MCF 10A (cell line): ENCODE measurements around the gene DCTN2. TPM values are rescaled to one million over a fixed set of nuclear protein-coding genes. Genes with fewer than 3 reads are reported as not detected.

ENCODE experiments used
- BruUV-seq: library from RNA; stranded (reverse); fragments of 400-500 nt; replicated peaks from 2 replicates; lab custom pipeline; 2021; lab: Mats Ljungman, UMichigan
- CTCF ChIA-PET: fragments of 300-600 bp; sonication (Branson Sonifier 250); formaldehyde crosslinking; extraction: SDS; loops from one replicate; lab custom pipeline; 2021; ENCODE audit warnings: antibody characterized with exemption, inconsistent platforms; lab: Yijun Ruan, JAX
- POLR2A ChIA-PET: fragments of 300-600, 350-650 bp; sonication (Branson Sonifier 250); formaldehyde crosslinking; extraction: SDS; loops from one replicate; lab custom pipeline; 2020; ENCODE audit warnings: antibody characterized with exemption, inconsistent platforms; lab: Yijun Ruan, JAX
- DNase-seq: peaks from one replicate; pipeline ENCODE4 v3.0.0-alpha.2; 2018; ENCODE audit not compliant: unreplicated experiment
- H3K27ac Mint-ChIP-seq: one replicate; pipeline ENCODE4 v1.8.0; 2022; ENCODE audit warnings: mild to moderate bottlenecking, low read depth, mixed read lengths; ENCODE audit not compliant: unreplicated experiment
- H3K27me3 Mint-ChIP-seq: one replicate; pipeline ENCODE4 v1.8.0; 2022; ENCODE audit warnings: mixed read lengths; ENCODE audit not compliant: insufficient read depth, unreplicated experiment
- H3K36me3 Mint-ChIP-seq: one replicate; pipeline ENCODE4 v1.8.0; 2022; ENCODE audit warnings: mild to moderate bottlenecking, moderate library complexity, mixed read lengths; ENCODE audit not compliant: insufficient read depth, unreplicated experiment
- H3K4me1 Mint-ChIP-seq: one replicate; pipeline ENCODE4 v1.8.0; 2022; ENCODE audit warnings: mixed read lengths; ENCODE audit not compliant: insufficient read depth, unreplicated experiment
- H3K4me3 Mint-ChIP-seq: one replicate; pipeline ENCODE4 v1.8.0; 2022; ENCODE audit warnings: mild to moderate bottlenecking, moderate library complexity, mixed read lengths; ENCODE audit not compliant: unreplicated experiment
- H3K9me3 Mint-ChIP-seq: one replicate; pipeline ENCODE4 v1.8.0; 2022; ENCODE audit warnings: mixed read lengths; ENCODE audit not compliant: unreplicated experiment
- intact Hi-C: fragments of 100-400 bp; cut with micrococcal nuclease; formaldehyde crosslinking; loops from 2 replicates; pipeline ENCODE4 v1.14.1; 2022
- total RNA-seq: library from RNA; stranded (reverse); gene quantifications from 2 replicates; pipeline ENCODE4 v1.2.3, GENCODE V29; 2022
- TF ChIP-seq, protein P1 (sequence below): fragments of 200-600 bp; IDR thresholded peaks from one replicate; pipeline ENCODE4 v1.8.0; 2022; ENCODE audit warnings: antibody characterized with exemption, mild to moderate bottlenecking; ENCODE audit not compliant: unreplicated experiment

The DCTN2 gene
- total RNA-seq, 1 experiment from 2014 or later, result 149 TPM

- no peaks in the 10 kb centered on the region for H3K4me1 Mint-ChIP-seq
- no peak for DNase-seq
- ChIA-PET POLR2A (interaction anchor here (0.6 to 1.5 kb wide), 6 partner anchors 10 to 1183 kb away, joined by 3 to 4 read pairs (median 3); partner anchors contain the start of genes DDIT3 and PIP4K2C), CTCF (interaction anchor here (0.8 kb wide), 1 partner anchor 53 kb away, joined by 5 read pairs; no protein-coding TSS in a partner anchor)
- H3K9me3 Mint-ChIP-seq, result no peaks in the 10 kb centered on the region
- H3K27ac Mint-ChIP-seq, result no peak overlapping the region
- intact Hi-C loops, result no loop called here
- H3K36me3 Mint-ChIP-seq, result peaks cover 80% of the 10 kb centered on the region
- no peaks in the 10 kb centered on the region for H3K27me3 Mint-ChIP-seq
- TF ChIP-seq, protein P1, sequence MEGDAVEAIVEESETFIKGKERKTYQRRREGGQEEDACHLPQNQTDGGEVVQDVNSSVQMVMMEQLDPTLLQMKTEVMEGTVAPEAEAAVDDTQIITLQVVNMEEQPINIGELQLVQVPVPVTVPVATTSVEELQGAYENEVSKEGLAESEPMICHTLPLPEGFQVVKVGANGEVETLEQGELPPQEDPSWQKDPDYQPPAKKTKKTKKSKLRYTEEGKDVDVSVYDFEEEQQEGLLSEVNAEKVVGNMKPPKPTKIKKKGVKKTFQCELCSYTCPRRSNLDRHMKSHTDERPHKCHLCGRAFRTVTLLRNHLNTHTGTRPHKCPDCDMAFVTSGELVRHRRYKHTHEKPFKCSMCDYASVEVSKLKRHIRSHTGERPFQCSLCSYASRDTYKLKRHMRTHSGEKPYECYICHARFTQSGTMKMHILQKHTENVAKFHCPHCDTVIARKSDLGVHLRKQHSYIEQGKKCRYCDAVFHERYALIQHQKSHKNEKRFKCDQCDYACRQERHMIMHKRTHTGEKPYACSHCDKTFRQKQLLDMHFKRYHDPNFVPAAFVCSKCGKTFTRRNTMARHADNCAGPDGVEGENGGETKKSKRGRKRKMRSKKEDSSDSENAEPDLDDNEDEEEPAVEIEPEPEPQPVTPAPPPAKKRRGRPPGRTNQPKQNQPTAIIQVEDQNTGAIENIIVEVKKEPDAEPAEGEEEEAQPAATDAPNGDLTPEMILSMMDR, result no peak
- BruUV-seq, result TSS peak; percentile 86
- H3K4me3 Mint-ChIP-seq, result no peak overlapping the region
Observed at GRCh38 chr12:57530396-57531142, 16.4 kb downstream of the DCTN2 start.

DNA sequence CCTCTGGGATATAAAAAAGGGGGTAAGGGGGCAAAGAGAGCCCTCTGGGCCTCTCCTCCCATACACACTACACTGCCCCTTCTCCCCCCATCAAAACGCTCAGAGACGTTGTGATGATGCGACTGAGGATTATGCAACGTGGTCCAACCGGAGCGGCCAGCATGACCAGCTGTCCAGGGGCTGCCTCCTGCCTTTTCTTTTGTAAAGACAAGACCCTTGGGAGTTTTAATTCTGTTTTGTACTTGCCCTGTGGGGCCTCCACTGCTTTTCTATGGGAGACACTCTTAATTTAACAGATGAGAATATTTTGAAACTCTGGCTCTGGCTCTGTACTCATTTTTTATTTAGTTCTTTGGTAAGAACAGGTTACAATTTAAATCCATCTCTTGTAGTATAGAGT is 17.2 kb downstream of the DCTN2 start:
- TSS peak; percentile 46 for BruUV-seq
- H3K9me3 Mint-ChIP-seq, result no peaks in the 10 kb centered on the region
- ChIA-PET POLR2A (interaction anchor here (0.6 to 1.5 kb wide), 4 partner anchors 9 to 61 kb away, joined by 3 to 4 read pairs (median 4); partner anchors contain the start of genes DDIT3 and PIP4K2C), CTCF (interaction anchor here (0.8 kb wide), 1 partner anchor 54 kb away, joined by 5 read pairs; no protein-coding TSS in a partner anchor)
- H3K27me3 Mint-ChIP-seq, result no peaks in the 10 kb centered on the region
- no peaks in the 10 kb centered on the region for H3K4me1 Mint-ChIP-seq
- no peak overlapping the region for H3K4me3 Mint-ChIP-seq
- intact Hi-C loops, result no loop called here
- DNase-seq, result no peak
- TF ChIP-seq, protein P1, result no peak
- peak overlapping the region; percentile 23 for H3K27ac Mint-ChIP-seq
- H3K36me3 Mint-ChIP-seq, result peaks cover 84% of the 10 kb centered on the region

DNA sequence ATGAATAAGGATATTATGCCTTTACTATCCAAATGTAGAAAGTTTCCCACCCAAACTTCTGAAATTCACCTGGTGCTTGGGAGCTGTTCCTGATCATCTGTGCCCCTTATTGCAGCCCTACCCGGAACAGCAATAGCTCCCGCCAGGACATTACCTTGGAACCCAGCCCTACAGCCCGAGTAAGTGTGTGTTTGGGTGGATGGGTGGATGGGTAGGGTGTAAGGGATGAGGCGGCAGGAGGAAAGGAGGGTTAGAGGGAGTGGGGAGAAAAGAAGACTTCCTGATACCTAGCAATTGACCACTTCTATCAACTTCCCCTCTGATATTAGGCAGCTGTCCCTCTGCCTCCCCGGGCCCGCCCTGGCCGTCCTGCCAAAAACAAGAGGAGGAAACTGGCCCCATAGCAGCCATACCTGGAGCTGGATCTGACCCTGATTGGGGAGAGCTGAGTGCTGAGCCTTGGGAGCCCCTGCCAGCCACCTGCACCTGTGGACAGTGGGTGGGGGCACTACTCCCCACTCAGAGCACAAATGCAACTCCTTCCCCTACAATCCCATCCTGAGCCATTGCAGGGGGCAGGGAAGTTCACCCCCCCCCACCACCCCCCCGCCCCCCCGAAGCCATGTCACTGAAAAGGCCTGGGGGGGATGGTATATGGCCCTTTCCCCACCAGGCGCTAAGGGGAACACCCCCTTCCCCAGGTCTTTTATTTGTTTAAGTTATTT is 18.0 kb downstream of the DCTN2 start:
- TF ChIP-seq, protein P1, result no peak
- H3K27ac Mint-ChIP-seq, result peak overlapping the region; percentile 23
- no peak for DNase-seq
- no peaks in the 10 kb centered on the region for H3K27me3 Mint-ChIP-seq
- no TSS peak for BruUV-seq
- no peak overlapping the region for H3K4me3 Mint-ChIP-seq
- H3K4me1 Mint-ChIP-seq, result peaks cover 7% of the 10 kb centered on the region
- ChIA-PET POLR2A (interaction anchor here (0.6 to 0.7 kb wide), 2 partner anchors 18 to 204 kb away, joined by 4 read pairs; no protein-coding TSS in a partner anchor), CTCF (interaction anchor here (0.9 kb wide), 1 partner anchor 12 kb away, joined by 3 read pairs; no protein-coding TSS in a partner anchor)
- intact Hi-C loops, result no loop called here
- peaks cover 78% of the 10 kb centered on the region for H3K36me3 Mint-ChIP-seq
- no peaks in the 10 kb centered on the region for H3K9me3 Mint-ChIP-seq

DNA sequence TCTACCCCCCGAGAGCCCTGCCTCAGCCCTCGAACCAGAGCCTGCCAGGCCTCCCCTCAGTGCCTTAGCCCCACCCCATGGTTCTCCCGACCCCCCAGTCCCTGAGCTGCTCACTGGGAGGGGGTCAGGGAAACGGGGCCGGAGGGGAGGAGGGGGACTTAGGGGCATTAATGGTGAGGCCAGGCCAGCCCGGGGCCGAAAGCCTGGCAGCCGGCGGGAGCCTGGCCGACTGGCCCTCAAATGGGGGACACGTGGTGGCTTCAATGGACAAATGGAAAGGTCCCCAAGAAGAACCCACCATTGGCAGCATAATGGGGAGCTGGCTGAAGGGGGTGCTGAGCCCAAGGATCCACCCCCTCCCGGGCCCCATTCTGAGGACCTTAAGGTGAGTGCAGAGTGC is 18.8 kb downstream of the DCTN2 start:
- H3K9me3 Mint-ChIP-seq, result no peaks in the 10 kb centered on the region
- intact Hi-C loops, result no loop called here
- TF ChIP-seq, protein P1, result no peak
- no peak for DNase-seq
- no peak overlapping the region for H3K4me3 Mint-ChIP-seq
- no peaks in the 10 kb centered on the region for H3K27me3 Mint-ChIP-seq
- no TSS peak for BruUV-seq
- ChIA-PET POLR2A (interaction anchor here (0.6 to 0.7 kb wide), 2 partner anchors 19 to 205 kb away, joined by 4 read pairs; no protein-coding TSS in a partner anchor), CTCF (interaction anchor here (0.9 kb wide), 1 partner anchor 13 kb away, joined by 3 read pairs; no protein-coding TSS in a partner anchor)
- H3K4me1 Mint-ChIP-seq, result peaks cover 9% of the 10 kb centered on the region
- peaks cover 81% of the 10 kb centered on the region for H3K36me3 Mint-ChIP-seq
- no peak overlapping the region for H3K27ac Mint-ChIP-seq
